Measurements from ENCODE around the gene CYB561.

CYB561 gene

GRCh38 chr17:63447471-63448009, 1.4 kb upstream of the CYB561 start:
- no peak for DNase-seq

DNA sequence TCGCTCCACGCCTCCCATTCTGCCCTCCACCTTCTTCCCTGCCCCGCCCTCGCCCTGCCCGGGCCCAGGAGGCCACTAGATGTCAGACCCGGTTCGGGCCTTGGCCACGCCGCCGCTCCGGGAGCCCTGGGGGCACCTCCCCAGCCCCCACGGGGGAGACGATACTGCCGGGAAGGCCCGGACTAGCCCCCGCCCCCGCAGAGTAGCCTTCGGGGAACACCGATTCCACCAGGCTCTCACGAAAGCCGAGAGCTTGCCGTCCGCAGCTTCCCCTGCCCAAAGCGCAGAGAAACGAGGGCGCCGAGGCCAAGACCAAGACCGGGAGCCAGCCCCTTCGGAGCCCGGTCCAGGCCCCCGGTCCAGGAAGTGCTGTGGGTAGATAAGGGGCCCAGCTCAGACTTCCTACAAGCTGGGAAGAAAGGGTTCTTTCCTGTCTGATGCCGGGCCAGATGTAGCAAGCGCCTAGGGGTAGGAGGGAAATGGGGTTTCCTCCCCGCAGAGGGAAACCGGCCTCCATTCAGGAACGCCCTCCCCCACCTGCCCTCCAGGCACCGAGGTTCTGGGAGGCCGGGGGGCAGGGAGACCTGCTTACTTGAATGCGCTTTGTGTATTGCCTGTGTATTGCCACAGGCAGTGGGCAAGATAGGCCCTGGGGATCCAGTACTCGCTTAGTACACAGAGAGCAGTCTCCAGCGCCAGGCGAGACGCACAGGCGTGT, 806 bp upstream of the CYB561 start:
- peak; percentile 52 for DNase-seq

GRCh38 chr17:63445571-63445953, 544 bp downstream of the CYB561 start:
- DNase-seq, result peak; percentile 62

DNA sequence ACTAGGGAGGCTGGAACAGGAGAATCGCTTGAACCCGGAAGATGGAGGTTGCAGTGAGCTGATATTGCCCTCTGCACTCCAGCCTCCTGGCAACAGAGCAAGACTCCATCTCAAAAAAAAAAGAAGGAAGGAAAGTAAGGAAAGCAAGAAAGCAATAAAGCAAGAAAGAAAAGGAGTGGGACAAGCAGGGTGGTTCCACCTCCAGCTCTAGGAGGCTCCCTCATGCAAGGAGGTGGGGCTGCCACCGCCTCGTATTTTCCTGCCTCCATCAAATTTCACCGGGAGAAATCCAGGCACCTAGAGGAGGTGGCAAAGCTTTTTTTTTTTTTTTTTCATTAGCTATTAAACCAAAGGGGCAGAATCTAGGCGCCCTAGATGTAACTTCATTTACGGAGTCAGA, 1.0 kb downstream of the CYB561 start:
- no peak for DNase-seq

DNA sequence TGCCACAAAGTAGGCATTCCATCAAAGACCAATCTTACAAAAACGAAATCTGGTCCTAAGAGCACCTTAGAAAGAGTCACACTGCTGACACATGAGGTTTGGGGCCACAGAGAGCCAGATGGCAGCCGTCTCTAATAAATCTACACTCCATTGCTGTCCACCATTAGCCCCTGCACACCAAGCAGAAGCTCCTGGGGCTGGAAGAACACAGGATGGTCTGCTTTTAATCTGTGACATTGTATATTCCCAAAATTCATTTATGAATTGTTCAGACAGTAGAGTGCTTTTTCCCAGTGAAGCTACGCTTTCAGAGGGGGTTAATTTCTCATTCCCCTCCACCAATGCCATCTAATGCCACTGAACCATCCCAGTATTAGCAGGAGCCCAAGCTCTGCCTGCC, 1.6 kb downstream of the CYB561 start:
- no peak for DNase-seq

DNA sequence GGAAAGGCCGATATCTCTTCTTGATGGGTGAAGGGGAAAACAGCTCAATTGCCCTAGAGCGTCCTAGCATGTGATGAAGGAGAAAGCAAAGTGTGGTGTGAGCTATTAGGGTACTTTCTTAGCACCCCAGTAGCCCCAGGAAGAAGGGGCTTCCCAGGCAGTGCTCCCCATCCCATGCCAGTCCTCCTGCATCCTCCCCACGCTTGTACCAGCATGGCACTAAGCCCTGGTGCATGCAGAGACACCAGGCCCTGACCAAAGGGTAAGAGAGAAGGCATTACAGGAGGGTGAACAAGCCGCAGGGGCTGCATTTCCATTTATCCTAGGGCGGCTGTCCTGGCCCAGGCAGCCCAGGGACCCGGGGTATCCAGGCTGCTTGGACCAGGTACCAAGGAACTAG, 3.1 kb downstream of the CYB561 start:
- no peak for DNase-seq

DNA sequence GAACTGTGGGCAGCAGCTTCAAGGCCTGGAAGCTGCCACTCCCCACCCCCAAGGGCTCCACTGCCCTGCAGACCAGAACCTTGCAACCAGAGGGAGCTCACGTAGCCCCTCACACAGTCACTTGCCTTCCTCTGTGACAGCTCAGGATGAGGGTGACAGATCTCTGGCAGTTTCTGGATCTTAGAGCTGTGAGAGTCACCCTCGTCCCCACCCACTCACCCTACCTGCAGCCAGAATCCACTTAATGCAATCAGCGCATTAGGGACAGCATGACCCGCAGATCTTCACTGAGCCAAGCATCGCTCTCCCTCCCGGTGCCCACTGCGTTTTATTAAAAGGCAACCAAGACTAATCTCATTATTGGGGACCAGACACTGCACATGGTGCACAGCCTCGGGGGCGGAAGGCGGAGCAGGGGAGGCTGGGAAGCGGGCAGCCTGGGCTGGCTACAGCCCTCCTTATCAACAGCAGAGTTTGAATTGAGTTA, 3.5 kb downstream of the CYB561 start:
- no peak for DNase-seq

- DNase-seq, result no peak
Observed at GRCh38 chr17:63442074-63442473, 4.0 kb downstream of the CYB561 start.

DNA sequence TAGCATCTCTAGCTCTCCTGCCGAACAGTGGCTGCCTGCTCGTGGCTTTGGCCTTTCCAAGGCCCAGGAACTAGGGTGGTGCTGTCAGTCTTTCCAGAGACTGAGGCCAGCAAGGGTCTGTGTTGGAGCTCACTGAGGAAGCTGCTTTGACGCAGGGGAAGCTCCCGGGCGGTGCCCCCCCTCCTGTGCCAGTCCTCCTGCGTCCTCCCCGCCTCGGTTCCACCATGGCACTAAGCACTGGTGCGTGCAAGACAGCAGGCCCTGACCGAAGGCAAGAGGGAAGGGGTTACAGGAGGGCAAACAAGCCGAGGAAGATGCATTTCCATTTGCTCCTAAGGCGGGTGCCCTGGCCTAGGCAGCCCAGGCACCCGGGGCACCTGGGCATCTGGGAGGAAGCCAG, 4.5 kb downstream of the CYB561 start:
- no peak for DNase-seq

GRCh38 chr17:63440770-63441335, 5.3 kb downstream of the CYB561 start:
- DNase-seq, result no peak

DNA sequence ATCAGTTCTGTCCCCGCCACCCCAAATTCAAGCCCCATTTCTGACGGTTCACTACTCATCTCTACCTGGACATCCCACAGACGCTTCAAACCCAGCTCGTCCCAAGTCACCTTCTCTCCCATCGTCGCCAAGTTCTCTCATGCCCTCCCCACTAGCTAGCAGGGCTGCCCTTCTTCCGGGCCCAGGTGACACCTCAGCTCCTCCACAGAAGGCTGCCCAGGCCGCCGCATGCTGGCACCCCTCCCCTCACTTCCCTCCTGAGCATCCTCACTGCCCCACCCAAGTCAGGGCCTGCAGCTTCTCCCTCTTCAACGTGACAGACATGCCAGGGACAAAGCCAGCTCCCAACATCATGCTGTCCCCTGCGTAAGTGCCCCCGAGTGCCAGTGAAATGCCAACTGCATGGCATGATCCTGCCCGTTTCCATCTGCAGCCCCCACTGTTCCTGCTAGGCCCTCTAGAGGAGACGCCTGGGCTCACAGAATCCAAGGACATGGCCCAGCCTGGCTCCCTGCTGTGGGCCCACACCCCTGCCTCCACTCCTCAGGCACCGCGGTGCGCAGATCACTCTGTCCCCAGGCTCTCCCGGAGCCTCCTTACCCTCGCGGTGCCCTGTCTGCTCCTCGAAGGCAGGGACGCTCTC, 5.9 kb downstream of the CYB561 start:
- DNase-seq, result peak; percentile 17

- DNase-seq, result no peak
Observed at GRCh38 chr17:63439687-63440086, 6.4 kb downstream of the CYB561 start.

- DNase-seq, result no peak
Observed at GRCh38 chr17:63438092-63439051, 7.7 kb downstream of the CYB561 start.

GRCh38 chr17:63437287-63438091, 8.6 kb downstream of the CYB561 start:
- DNase-seq, result no peak

DNA sequence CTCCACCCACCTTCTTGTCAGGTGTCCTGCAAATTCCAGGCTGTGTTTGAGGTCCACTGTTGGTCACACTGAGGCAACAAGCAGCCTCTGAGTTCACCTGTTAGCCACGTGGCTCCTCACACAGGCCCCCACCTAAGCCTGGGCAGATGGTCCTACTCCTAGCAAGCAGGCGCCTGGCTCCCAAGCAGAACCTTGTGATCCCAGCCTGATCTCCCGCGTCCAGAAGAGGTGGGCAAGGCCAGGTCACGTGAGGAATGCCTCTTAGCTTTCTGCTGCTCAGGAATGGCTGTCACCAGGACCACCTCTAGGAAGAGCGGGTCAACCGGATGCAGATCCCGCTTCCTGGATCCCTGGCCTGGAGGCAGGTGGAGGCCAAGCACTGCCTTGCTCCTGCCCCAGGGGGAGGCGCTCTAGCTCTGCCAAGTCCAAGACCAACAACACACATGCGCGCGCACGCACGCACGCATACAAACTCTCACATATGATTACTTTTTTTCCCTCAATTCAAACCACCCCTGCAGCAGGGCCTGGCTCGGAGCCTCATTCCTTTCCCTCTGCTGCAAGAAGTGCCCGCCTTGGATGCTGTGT, 9.5 kb downstream of the CYB561 start:
- DNase-seq, result no peak

- no peak for DNase-seq
Observed at GRCh38 chr17:63435681-63436522, 10.2 kb downstream of the CYB561 start.

DNA sequence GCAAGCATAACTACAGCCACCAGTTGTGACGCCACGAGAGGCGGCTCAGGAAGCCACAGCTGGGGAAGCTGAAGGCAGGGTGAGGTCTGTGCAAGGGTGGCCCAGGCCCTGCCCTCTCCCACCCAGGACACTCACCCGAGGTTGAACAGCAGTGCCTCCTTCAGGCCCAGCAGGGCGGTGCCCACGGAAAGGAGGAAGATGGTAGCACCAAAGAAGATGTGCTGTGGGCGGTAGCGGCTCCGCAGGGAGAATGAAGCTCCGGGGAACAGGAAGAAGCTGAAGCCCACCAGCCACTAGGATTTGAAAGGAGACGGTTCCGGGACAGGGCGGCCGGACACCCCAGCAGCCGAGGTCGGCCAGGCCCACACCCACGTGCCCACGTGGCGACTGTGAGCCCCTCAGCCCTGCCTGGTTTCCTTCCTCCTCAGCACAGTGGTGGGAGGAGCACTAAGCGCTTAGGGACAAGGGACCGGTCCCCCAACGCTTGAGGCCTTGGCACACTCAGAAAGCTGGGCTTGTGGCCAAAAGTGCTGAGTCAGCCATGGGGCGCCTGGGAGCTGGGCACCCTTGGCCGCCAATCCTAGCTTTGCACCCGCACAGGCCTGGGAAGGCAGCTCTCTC, 11.0 kb downstream of the CYB561 start:
- DNase-seq, result peak; percentile 18

GRCh38 chr17:63433746-63434591, 12.1 kb downstream of the CYB561 start:
- no peak for DNase-seq

All from stimulated activated CD4-positive, alpha-beta T cell treated with anti-CD3 and anti-CD28 coated beads, Interleukin-4, amount 100 ng/mL, for 24 hours (primary cell).